ENCODE data around the gene KIAA1614.

The KIAA1614 gene

DNA sequence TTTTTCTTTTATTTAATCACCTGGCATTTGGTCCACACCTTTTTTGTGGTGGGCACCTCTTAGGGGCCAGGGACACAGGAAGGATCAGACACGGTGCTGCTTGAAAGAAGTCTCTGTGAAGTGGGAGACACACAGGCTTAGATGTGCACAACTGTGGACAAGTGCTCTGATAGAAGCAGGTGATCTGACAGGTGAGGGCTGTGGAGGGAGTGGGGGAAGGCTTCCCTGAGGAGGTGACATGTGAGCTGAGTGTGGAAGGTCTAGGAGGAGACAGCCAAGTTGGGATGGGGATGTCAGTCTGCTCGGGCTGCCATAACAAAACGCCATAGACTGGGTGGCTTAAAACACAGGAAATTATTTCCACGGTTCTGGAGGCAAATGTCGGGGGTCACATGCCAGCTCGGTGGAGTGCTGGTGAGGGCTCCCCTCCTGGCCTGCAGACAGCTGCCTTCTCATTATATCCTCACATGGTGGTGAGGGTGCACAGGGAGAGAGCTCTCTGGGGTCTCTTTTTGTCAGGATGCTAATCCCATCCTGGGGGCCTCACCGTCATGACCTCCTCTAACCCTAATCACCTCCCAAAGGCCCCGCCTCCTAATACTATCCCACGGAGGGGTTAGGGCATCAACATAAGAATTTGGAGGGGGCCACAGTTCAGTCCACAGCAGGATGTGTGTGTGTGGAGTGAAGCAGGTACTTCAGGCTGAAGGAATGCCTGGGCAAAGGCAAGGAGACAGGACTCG, 5.2 kb upstream of the KIAA1614 start:
- no peak for DNase-seq

DNA sequence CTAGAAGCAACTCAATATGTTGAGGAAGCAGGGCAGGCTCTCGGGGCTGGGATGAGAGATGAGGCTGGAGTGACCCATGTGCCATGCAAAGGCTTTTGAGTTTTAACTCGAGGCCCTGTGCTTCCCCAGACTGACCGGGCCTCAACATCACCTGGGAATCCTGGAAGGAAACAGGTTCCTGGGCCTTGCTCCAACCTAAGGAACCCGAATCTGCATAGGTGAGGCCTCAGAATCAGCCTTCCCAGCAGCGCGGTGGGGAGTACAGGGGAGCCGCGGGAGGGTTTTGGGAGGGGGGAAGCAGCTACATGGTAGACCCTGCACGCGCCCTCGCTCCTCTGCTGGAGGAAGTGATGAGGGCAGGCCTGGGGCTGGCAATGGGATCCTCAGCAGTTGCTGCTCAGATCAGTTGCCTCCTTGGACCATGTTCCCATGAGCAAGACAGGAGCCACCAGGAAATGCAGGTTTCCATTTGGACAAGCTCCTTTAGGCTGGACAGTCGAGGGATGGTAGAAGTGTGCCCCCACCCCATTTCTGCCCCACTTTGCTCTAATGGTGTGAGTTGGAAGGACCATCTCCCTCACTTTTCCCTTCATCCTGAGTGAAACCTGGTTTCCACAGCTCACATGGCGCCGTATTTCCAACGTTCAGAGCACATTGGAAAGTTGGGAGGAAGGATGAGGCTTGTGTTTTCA, 4.5 kb upstream of the KIAA1614 start:
- no peak for DNase-seq

DNA sequence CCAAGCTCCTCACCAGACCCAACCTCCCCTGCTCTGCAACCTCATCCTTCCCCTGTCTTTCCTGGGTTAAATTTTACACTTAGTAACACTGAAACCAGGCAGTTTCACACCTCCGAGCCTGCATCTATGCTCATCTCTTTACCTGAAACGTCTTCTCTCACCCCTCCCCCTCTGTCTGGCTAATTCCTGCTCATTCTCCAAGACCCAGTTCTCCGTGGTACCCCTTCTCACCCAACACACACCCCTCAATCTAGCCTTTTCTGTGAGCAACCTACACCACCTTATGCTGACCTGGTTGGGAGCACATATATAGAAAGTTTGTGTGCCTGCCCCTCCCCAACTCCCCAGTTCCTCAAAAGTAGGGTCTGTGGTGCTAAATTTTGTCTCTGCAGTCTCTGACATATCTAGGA, 3.7 kb upstream of the KIAA1614 start:
- no peak for DNase-seq

DNA sequence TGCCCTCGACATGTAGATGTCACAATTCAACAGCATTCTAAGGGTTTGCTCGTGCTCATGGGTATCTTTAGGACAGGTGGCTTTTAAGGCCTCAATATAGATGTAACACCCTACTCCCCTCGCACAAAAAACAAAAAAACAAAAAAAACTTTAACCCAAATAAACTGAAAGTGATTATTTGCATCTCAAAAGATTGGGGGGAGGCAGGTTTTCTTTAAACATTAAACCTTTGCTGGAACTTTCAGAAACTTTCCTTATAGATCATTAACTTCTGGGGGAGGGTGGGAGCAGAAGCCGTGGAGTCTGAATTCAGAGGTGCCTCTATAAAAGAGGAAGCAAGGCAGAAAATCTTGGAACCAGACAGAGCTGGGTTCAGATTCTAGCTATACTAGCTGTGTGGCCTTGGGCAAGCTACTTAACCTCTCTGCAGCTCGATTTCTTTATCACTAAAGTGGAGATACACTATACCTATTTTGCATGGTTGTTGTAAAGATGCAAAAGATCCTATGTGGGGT, 3.2 kb upstream of the KIAA1614 start:
- DNase-seq = no peak

DNA sequence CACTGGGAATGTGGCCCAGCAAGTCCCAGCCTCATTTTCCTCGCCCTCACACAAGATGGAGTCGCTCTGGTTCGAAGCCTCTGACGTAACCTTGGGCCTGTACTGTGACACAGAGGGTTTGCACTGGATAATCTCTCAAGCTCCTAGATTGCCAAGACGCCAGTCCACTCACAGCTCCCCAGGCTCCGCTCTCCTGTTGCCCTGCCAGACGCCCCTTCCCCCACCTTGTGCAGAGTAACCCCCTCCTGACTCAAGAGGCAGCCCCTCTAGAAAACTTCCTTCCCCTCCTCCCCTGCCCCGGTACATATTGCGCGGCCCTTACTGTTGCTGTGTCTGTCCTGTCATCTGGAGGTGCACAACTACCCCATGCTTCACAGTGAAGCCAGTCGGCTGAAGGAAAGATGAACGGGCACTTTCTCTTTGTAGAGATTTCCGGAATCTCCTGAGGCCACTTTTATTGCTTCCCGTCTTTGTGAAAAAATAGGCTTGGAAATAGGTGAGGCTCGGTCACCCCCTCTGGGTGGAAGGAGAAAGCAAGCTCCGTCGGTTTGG, 981 bp upstream of the KIAA1614 start:
- DNase-seq = no peak

DNA sequence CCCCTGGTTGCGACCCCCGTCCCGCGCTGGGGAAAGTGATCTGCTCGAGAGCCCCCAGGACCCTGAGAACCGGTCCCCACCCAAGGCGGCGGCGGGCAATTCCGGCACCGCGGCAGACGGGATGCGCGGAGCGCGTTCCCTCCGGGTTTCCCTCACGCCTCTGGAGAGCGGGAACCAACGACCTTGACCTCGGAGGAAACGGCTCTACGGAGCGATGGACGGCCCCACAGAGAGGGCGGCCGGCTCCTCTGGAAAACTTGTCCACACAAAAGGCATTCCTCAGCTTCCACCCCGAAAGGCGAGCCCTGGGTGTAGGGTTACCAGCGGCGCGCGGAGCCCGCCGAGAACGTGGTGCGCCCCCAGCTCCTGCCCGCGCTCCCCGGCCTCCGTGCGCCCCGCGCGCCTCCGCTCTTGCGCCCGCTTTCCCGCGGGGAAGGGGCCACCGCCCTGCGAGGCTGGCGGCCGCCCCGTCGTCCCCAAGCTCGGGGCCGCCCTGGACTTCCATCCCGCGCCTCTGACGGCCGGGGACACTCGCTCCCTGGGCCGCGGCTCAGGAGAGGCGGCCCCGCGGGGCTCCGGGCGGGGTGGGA, 391 bp upstream of the KIAA1614 start:
- no peak for DNase-seq

DNA sequence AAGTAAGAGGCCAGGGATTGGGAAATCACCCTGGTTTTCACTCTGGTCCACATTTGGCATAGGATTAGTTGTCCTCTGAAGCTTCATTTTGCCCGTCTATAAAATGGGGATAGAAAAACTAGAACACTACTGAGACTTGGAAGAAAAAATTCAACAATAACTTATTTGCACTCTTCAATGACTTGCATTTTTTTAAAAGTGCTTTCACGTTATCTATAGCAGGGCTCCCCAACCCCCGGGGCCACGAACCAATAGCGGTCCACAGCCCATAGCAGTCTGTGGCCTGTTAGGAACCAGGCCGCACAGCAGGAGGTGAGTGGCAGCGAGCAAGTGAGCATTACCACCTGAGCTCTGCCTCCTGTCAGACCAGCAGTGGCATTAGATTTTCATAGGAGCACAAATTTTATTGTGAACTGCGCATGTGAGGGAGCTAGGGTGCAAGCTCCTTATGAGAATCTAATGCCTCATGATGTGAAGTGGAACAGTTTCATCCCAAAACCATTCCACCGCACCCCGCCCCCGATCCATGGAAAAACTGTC, 2.8 kb downstream of the KIAA1614 start:
- DNase-seq = no peak

DNA sequence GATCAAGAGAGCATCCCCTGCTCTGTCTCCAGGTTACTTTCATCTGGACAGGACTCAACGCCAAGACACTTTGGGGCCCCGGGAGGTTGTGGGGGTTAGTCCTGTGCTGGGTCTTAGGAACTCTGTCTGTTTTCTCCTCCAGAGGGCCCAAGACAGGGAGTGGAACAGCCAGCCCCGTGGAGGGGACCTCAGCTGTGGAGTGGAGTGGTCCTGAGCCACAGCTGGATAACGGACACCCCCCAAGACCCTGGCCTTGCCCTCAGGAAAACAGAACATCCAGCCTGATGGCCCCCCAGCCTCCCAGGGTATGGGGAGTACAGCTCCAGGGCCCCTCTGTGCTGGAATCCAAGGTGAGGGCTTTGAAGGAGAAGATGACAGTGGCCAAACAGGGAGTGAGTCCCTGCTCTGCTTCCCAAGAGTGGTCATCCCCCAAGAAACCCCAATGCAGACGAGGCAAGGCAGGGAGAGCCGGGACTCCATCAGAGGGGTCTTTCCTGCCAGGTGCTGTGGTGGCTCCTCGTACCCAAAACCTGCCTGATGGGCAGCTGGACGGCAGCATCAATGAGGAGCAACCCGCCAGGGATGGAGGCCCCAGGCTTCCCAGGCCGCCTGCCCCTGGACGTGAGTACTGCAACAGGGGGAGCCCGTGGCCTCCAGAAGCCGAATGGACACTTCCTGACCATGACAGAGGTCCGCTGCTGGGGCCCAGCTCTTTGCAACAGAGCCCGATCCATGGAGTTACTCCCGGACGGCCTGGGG, 3.5 kb downstream of the KIAA1614 start:
- DNase-seq = no peak

DNA sequence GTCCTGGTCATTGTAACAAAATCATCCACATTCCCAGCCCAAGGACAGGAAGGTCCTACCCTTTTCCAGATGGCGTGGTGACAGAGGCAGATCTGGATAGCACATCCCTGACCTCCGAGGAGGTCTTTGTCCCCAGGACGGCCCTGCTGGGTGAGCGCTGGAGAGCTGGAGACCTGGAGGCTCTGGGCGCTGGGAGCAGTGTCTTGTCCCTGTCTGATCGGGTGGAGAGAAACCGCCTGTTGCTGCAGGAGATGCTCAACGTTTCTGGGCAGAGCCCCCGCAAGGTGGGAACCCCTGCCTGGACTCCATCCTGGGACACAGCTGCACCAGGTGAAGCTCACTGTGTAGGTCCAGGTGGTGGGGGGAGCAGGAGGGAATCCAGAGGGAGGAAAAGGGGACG, 4.1 kb downstream of the KIAA1614 start:
- no peak for DNase-seq

DNA sequence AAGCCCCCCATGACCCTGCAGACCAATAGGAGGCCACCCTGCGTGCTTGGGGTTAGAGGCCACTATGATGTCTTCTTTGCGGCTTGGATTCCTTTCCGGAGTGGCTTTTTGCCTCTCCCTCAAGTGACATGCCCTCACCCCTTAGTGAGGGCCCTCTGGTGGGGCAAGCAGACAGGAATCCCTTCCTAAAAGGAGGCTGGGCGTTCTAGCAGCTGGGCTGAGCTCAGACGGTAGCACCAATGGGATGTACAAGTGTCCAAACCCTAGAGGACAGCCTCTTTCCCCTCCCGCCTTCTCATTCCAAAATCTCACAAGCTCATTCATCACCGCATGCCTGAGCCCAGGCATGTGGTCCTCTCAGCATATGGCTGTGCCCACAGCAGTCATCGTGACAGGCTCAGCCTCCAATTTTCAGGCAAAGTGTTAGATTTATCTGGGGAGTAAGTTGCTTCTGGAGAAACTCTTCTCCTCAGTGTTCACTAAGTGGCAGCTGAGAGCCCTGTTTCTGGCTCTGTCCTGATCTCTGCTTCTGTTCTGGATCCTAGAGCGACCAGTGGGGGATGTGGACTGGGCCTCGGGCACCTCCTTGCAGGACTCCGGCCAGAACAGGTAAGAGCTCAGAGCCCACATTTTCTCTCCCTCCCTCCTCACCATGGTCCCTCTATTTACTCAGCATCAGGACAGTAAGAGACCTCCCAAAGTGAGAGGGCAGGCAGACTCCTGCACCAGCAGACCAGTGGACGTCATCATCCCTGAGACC, 4.8 kb downstream of the KIAA1614 start:
- no peak for DNase-seq

DNA sequence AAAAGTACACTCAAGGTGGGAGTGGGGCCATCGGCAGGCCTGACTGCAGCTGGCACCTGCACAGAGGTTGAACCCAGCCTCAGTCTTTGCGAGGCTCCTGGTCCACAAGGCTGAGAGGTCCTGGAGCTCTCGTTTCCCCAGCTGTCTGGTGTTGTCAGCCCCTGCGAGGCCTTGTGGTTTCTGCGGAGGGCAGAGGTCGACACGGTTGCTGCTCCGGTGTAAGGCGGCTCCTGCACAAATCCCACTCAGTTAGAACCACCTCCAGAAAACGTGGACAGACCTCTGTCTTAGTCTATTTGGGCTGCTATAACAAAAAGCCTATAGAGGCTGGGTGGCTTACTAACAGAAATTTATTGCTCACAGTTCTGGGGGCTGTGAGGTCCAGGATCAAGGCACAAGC, 5.8 kb downstream of the KIAA1614 start:
- DNase-seq = no peak

DNA sequence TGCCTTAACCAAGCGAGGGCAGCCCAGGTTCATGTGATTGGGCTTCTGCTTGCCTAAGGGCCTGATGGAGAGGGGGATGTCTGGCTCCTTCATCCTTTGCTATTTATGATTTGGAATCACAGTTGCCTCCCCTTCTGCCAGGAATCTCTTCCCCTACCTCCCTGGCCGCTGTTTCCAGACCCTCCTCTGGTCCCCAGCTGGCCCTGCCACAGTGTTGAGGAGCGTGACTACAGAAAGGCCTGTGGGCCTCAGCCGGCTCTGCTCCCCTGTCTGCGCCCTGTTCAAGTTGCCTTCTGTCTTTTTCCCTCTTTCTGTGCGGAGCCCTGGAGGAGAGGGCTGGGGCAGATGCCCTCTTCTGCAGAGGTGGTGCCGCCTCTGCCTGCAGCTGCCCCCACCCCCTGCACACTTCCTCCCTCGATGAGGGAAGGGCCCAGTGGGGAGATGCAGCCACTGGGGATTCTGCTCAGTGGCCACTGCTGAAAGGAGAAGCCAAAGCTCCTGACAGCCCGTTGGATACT, 6.5 kb downstream of the KIAA1614 start:
- DNase-seq = no peak

DNA sequence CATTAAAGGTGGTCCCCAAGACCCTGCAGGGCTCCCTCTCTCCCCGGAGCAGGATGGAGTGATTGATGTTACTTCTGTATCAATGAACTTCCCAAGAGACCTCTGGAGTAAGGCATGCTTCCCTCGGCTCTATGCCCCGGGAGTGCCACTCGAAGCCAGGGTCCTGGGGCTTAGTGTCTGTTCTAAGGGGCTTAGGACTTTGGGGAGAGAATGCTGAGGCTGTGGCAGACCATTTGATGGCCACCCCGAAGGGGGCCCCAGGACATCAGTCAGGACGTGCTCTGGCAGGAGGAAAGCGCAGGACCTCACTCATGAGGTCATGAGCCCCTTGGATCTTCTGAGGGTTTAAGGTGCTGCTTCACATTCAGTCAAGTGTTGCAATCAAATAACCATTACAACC, 7.5 kb downstream of the KIAA1614 start:
- no peak for DNase-seq

DNA sequence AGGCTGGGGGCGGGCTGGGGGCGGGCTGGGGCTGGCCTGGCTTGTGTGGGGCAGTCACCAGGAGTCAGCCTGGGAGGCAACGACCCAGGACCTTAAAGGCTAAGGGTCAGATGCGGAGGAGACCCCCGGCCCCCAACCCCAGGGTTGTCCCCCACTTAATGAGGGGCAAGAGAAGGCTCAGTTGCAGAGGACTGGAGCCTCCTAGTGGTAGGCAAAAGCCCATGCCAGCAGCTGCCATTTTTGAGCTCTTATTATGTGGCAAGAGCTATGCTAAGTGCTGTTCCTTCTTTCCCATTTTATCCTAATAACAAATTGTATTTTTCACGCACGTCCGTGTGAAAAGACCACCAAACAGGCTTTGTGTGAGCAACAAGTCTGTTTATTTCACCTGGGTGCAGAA, 8.0 kb downstream of the KIAA1614 start:
- no peak for DNase-seq

DNA sequence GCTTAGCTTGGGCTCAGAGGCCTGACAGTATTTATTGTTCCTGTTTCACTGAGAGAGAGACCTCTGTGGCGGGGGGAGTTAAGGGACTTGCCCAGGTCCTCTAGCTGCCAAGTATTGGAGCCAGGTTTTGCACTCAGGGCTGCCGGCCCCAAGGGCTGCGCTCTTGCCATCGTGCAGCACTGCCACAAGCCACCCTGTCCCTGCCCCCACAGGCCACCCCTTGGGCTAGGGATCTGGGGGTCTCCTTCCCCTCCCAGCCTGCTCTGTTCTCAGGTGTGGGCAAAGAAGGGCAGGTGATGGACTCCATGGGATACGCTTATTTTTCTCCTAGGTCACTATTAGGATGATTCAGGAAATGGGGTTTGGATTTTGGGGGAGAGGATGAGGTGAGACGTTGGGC, 8.7 kb downstream of the KIAA1614 start:
- DNase-seq = no peak

DNA sequence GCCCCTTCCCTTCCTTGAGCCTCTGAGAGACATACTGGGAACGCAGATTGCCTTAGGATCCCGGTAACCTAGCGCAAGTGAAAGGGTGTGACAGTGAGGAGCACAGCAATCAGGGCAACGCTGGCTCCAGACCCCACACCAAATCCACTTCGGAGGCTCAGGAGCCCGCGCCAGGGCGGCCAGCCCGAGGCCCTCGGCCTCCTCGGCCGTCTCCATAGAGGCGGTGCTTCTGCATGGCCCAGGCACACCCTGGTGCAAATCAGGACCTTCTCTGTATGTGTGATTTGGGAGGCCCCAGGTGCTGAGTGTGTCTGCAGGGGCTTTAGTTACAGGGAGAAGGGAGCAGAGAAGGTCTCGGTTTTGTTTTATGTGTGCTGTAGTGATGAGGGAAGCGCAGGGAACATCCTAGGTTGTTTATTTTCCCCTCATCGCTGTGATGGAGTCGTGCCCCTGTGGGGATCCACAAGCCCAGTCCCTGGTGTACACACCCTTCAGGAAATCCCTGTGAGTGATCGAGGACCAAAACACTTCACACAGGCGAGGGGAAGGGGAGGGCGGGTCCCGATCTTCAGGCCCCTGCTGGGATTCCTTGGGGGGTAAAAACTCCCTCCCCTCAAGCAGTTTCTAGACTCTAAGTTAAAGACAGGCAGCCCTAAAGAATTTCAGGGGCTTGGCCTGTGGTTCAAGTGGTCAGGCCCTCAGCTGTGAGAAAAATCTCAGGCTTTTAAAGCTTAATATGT, 9.4 kb downstream of the KIAA1614 start:
- DNase-seq = no peak

DNA sequence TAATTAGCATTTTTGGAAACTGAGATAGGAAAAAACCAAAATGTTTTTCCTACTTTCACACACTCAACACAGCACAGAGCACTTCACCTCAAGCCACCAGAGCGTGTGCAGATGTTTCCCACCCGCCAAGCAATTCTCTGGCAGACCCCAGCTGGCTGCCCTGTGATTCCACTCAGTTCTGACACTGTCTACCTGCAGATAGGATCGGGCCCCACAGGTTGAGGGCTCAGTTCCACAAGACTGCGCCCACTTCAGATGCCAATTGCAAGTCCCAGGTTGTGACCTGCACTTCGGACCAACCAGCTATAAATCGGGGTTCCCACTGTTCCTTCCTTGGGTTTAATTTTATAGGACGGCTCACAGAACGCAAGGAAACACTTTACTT, 9.9 kb downstream of the KIAA1614 start:
- DNase-seq = no peak

DNA sequence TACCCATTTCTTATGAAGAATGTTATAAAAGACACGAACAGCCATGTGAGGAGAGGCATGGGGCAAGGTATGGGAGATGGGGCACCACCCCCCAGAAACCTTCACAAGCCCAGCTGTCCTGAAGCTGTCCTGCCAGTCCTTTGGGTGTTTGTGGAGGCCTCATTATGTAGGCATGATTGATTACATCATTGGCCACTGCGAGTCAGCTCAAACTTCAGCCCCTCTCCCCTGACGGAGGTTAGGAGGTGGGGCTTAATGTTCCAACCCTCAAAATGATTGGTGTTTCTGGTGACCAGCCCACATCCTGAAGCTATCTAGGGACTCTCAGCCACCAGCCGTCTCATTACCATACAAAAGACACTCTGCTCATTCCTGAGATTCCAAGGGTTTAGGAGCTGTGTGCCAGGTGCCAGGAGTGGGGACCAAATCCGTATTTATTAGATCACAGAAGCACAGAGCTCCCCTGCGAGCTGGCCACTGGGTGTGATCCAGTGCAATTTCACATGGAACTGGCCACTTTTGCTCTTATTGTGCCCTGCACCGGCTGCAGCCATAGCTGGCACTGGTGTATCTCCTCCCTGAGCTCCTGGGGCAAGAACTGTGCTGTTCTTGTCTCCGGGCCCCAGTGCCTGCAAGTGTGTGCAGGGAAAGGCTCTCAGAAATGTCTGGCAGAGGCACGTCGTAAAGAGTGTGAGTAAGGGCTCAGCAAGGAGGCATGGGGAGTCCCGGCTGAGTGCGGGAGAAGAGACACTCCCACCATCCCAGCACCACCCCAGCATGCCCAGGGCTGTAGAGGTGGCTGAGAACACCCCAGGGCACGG, 10.5 kb downstream of the KIAA1614 start:
- peak; percentile 52 for DNase-seq

DNA sequence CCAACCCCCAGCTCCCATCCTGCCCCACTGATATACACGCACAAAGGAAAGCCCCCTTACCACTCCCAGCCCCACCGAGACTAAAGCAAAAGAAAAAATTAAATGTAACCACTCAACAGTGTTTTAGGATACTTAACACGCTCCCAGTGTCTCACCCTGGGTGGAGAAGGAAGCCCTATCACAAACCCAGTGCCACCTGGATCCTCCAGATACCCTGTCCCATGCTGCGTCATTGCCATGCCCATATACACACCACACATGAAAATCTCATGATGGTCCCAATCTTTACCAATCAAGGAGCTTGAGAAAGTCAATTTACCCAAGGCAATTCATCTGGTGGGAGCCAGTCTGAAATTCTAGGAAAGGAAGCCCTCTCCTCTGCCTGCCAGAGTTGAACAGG, 11.2 kb downstream of the KIAA1614 start:
- peak; percentile 81 for DNase-seq

DNA sequence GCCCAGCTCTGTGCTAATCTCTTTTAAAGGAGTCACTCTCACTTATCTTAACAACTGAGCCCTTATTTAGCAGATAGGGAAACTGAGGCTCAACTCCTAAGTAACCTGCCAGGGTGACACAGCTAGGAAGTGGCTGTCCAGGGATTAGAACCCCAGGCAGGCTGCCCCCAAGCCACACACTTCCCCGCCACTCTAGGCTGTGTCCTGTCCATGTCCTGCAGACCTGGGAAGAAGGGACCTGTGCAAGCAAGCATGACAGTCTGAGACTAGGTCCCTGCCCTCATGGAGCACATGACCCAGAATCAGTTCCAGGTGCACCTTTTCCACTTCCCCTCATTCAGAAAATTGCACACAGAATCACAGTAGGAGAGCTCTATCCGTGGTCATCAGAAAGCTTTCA, 12.2 kb downstream of the KIAA1614 start:
- no peak for DNase-seq

Measured in hematopoietic multipotent progenitor cell treated with erythropoietin and hydrocortisone succinate and interleukin-3 and kit ligand, for 8 days (in vitro differentiated cells).